Stimulated activated CD4-positive, alpha-beta T cell treated with anti-CD3 and anti-CD28 coated beads, TNF-alpha, amount 100 ng/mL, for 24 hours (primary cell): ENCODE measurements around the gene STARD9.

Experiments used
- DNase-seq, 3 experiments: peaks; one replicate each; pipeline ENCODE4 v3.0.0-alpha.2; 2020; ENCODE audit warnings: low read depth in 3 of 3

STARD9 gene

GRCh38 chr15:42623951-42624350 is 48.5 kb downstream of the STARD9 start:
- DNase-seq: no peak

- DNase-seq: no peak
Measured at GRCh38 chr15:42627485-42627884, 52.1 kb downstream of the STARD9 start.

- no peak for DNase-seq
Measured at GRCh38 chr15:42628761-42629160, 53.4 kb downstream of the STARD9 start.

GRCh38 chr15:42632105-42632675 is 56.8 kb downstream of the STARD9 start:
- DNase-seq: no peak

GRCh38 chr15:42640109-42640508 is 64.7 kb downstream of the STARD9 start:
- DNase-seq: no peak

GRCh38 chr15:42650208-42651066 is 75.0 kb downstream of the STARD9 start:
- peak in 2 of 3 experiments; percentile 6 to 50 for DNase-seq

- DNase-seq: no peak
Measured at GRCh38 chr15:42665827-42666226, 90.4 kb downstream of the STARD9 start.

GRCh38 chr15:42667855-42668254 is 92.4 kb downstream of the STARD9 start:
- no peak for DNase-seq

- DNase-seq: no peak
Measured at GRCh38 chr15:42670451-42670850, 95.0 kb downstream of the STARD9 start.

GRCh38 chr15:42672444-42672843 is 97.0 kb downstream of the STARD9 start:
- no peak for DNase-seq

- DNase-seq: no peak
Measured at GRCh38 chr15:42674472-42674871, 99.1 kb downstream of the STARD9 start.

GRCh38 chr15:42675021-42675420 is 99.6 kb downstream of the STARD9 start:
- no peak for DNase-seq

- DNase-seq: no peak
Measured at GRCh38 chr15:42679285-42680141, 104.1 kb downstream of the STARD9 start.

GRCh38 chr15:42680142-42680482 is 104.7 kb downstream of the STARD9 start:
- peak in 2 of 3 experiments; percentile 4 to 47 for DNase-seq

GRCh38 chr15:42681119-42681518 is 105.7 kb downstream of the STARD9 start:
- no peak for DNase-seq

- no peak for DNase-seq
Measured at GRCh38 chr15:42686281-42686680, 110.9 kb downstream of the STARD9 start.

- no peak for DNase-seq
Measured at GRCh38 chr15:42687740-42688139, 112.3 kb downstream of the STARD9 start.

GRCh38 chr15:42688301-42688700 is 112.9 kb downstream of the STARD9 start:
- DNase-seq: no peak

- DNase-seq: no peak
Measured at GRCh38 chr15:42691308-42691707, 115.9 kb downstream of the STARD9 start.

- no peak for DNase-seq
Measured at GRCh38 chr15:42691770-42692169, 116.4 kb downstream of the STARD9 start.

GRCh38 chr15:42692536-42692935 is 117.1 kb downstream of the STARD9 start:
- no peak for DNase-seq

- no peak for DNase-seq
Measured at GRCh38 chr15:42692997-42693396, 117.6 kb downstream of the STARD9 start.

- no peak for DNase-seq
Measured at GRCh38 chr15:42693496-42693895, 118.1 kb downstream of the STARD9 start.
